GM21390 (cell line): ENCODE measurements around the gene MTRF1.
A peak's percentile ranks its signal among the peaks of the same experiment; 100 is the strongest.

Experiments
- ATAC-seq: cut with Tn5 transposase; IDR thresholded peaks from one replicate; pipeline ENCODE4 v1.9.1; 2021; ENCODE audit not compliant: unreplicated experiment

The MTRF1 gene

GRCh38 chr13:41263261-41263971 lies at the start of gene MTRF1:
Gene MTRF1, minus strand, starts transcription at chr13:41263576. Its CDS starts 2,669 bp downstream, at chr13:41260907.
- ATAC-seq: peak; percentile 90

- ATAC-seq: no peak
These were observed 49.7 kb upstream of the MTRF1 start for GRCh38 chr13:41313117-41313516.

- no peak for ATAC-seq
These were observed 48.8 kb upstream of the MTRF1 start for GRCh38 chr13:41312176-41312500.

- peak; percentile 44 for ATAC-seq
These were observed 48.2 kb upstream of the MTRF1 start for GRCh38 chr13:41311406-41312175.

GRCh38 chr13:41310963-41311405 lies 47.6 kb upstream of the MTRF1 start, which contains the start of gene NAA16:
Gene NAA16, plus strand, starts transcription at chr13:41311267. Its CDS starts 262 bp downstream, at chr13:41311529.
- peak; percentile 64 for ATAC-seq

GRCh38 chr13:41307884-41308640 lies 44.7 kb upstream of the MTRF1 start:
- no peak for ATAC-seq

- no peak for ATAC-seq
These were observed 43.1 kb upstream of the MTRF1 start for GRCh38 chr13:41306271-41307145.

- no peak for ATAC-seq
These were observed 41.2 kb upstream of the MTRF1 start for GRCh38 chr13:41304551-41304950.

GRCh38 chr13:41302743-41303142 lies 39.4 kb upstream of the MTRF1 start:
- ATAC-seq: no peak

GRCh38 chr13:41299316-41300094 lies 36.1 kb upstream of the MTRF1 start:
- no peak for ATAC-seq

GRCh38 chr13:41296879-41297646 lies 33.7 kb upstream of the MTRF1 start:
- no peak for ATAC-seq

GRCh38 chr13:41295973-41296372 lies 32.6 kb upstream of the MTRF1 start:
- ATAC-seq: no peak

GRCh38 chr13:41294914-41295313 lies 31.5 kb upstream of the MTRF1 start:
- no peak for ATAC-seq

- ATAC-seq: no peak
These were observed 29.9 kb upstream of the MTRF1 start for GRCh38 chr13:41293272-41293671.

GRCh38 chr13:41291246-41291645 lies 27.9 kb upstream of the MTRF1 start:
- no peak for ATAC-seq

GRCh38 chr13:41289463-41289881 lies 26.1 kb upstream of the MTRF1 start:
- no peak for ATAC-seq

GRCh38 chr13:41286370-41286769 lies 23.0 kb upstream of the MTRF1 start:
- no peak for ATAC-seq

GRCh38 chr13:41284512-41285288 lies 21.3 kb upstream of the MTRF1 start:
- ATAC-seq: no peak
